Endothelial cell of umbilical vein (primary cell): Measurements from ENCODE around the gene KLRG1. TPM values are rescaled to one million over a fixed set of nuclear protein-coding genes. Genes with fewer than 3 reads are reported as not detected.

Experiments used
- BruUV-seq: library from RNA; stranded (reverse); fragments of 400-500 nt; replicated peaks from 2 replicates; lab custom pipeline; 2021; lab: Mats Ljungman, UMichigan
- CTCF ChIA-PET: fragments of 300-600, 350-600 bp; sonication (Branson Sonifier 250); formaldehyde crosslinking; loops from one replicate; lab custom pipeline; 2021; ENCODE audit warnings: antibody characterized with exemption, inconsistent platforms; lab: Charles Lee
- POLR2A ChIA-PET: fragments of 300-600, 350-600 bp; sonication (Branson Sonifier 250); formaldehyde crosslinking; loops from one replicate; lab custom pipeline; 2021; ENCODE audit warnings: antibody characterized with exemption, inconsistent platforms; lab: Charles Lee
- DNase-seq: peaks from one replicate; pipeline ENCODE4 v3.0.0-alpha.2; 2011; ENCODE audit warnings: low read depth, low spot score
- FAIRE-seq: peaks from 2 replicates; lab custom pipeline; 2011; peaks lifted over from hg19 to GRCh38; lab: Jason Lieb, UNC
- H2AFZ ChIP-seq: 2 replicates; pipeline ENCODE4 v1.6.0; 2012; ENCODE audit warnings: low read depth, low read length, control low read depth, inconsistent platforms
- H3K27ac ChIP-seq: 2 replicates; pipeline ENCODE4 v1.5.1; 2011; ENCODE audit warnings: low read depth, mild to moderate bottlenecking, control low read depth, low read length, moderate library complexity; ENCODE audit not compliant: insufficient read depth
- H3K27me3 ChIP-seq, 2 experiments: 2 replicates each; pipeline versions ENCODE4 v1.6.0 to v1.6.1; 2011; ENCODE audit warnings: low read length in 2 of 2, mixed read lengths in 1 of 2; ENCODE audit not compliant: control insufficient read depth in 2 of 2, insufficient read depth in 2 of 2
- H3K36me3 ChIP-seq, 2 experiments: 2 replicates in 1 of 2; 3 replicates in 1 of 2; pipeline ENCODE4 v1.5.1; 2011; ENCODE audit warnings: low read length in 2 of 2, mild to moderate bottlenecking in 1 of 2, moderate library complexity in 1 of 2; ENCODE audit not compliant: control insufficient read depth in 2 of 2, insufficient read depth in 2 of 2; ENCODE audit errors: extremely low read depth in 1 of 2
- H3K4me1 ChIP-seq: 3 replicates; pipeline ENCODE4 v1.5.1; 2011; ENCODE audit warnings: mild to moderate bottlenecking, low read length; ENCODE audit not compliant: control insufficient read depth, insufficient read depth; ENCODE audit errors: extremely low read depth
- H3K4me2 ChIP-seq: 2 replicates; pipeline ENCODE4 v1.6.1; 2011; ENCODE audit warnings: low read length, control low read depth, mixed read lengths; ENCODE audit not compliant: insufficient read depth
- H3K4me3 ChIP-seq, 3 experiments: fragments of 200-600 bp in 1 of 3; sonication (generic), shearing (Covaris generic) in 1 of 3; replicated peaks in 1 of 3; 2 replicates each; pipeline ENCODE4 v1.5.1; 2011 to 2016; ENCODE audit warnings: control low read depth in 3 of 3, low read length in 3 of 3, mild to moderate bottlenecking in 2 of 3, inconsistent platforms in 1 of 3, low read depth in 1 of 3, moderate library complexity in 1 of 3; ENCODE audit not compliant: insufficient read depth in 1 of 3
- H3K79me2 ChIP-seq: 2 replicates; pipeline ENCODE4 v1.6.0; 2012; ENCODE audit warnings: low read length, inconsistent platforms; ENCODE audit not compliant: control insufficient read depth, insufficient read depth
- H3K9ac ChIP-seq: replicated peaks from 2 replicates; pipeline ENCODE3; 2011; ENCODE audit warnings: low read length, control low read depth; ENCODE audit not compliant: insufficient read depth; ENCODE audit errors: extremely low read depth
- H3K9me1 ChIP-seq: replicated peaks from 3 replicates; pipeline ENCODE4 v1.6.0; 2011; ENCODE audit warnings: mild to moderate bottlenecking, low read length; ENCODE audit not compliant: control insufficient read depth, insufficient read depth; ENCODE audit errors: extremely low read depth
- H3K9me3 ChIP-seq: replicated peaks from 2 replicates; pipeline ENCODE4 v1.5.1; 2012; ENCODE audit warnings: low read length, inconsistent platforms; ENCODE audit not compliant: control insufficient read depth, insufficient read depth
- H4K20me1 ChIP-seq: replicated peaks from 2 replicates; pipeline ENCODE3; 2011; ENCODE audit warnings: mild to moderate bottlenecking, low read length; ENCODE audit not compliant: control insufficient read depth, insufficient read depth; ENCODE audit errors: extremely low read depth
- CTCF ChIP-seq, 2 donors: IDR thresholded peaks; 1 replicate in 1 of 2; 2 replicates in 1 of 2; pipeline ENCODE4 v1.5.1; 2011; ENCODE audit warnings: low read length in 2 of 2, mild to moderate bottlenecking in 2 of 2, moderate library complexity in 2 of 2, control low read depth in 1 of 2, inconsistent platforms in 1 of 2, low read depth in 1 of 2; ENCODE audit not compliant: insufficient read depth in 1 of 2; ENCODE audit errors: extremely low read depth in 1 of 2
- EZH2 ChIP-seq: IDR thresholded peaks from 2 replicates; pipeline ENCODE4 v1.6.1; 2012; ENCODE audit warnings: borderline replicate concordance, low read depth, mild to moderate bottlenecking, moderate library complexity, low read length, inconsistent platforms; ENCODE audit not compliant: severe bottlenecking
- GATA2 ChIP-seq: IDR thresholded peaks from 2 replicates; pipeline ENCODE4 v1.7.0; 2011; ENCODE audit warnings: low read depth, mild to moderate bottlenecking, moderate library complexity, mixed read lengths, low read length; ENCODE audit not compliant: insufficient read length, insufficient read depth
- JUN ChIP-seq: IDR thresholded peaks from 2 replicates; pipeline ENCODE4 v1.6.1; 2011; ENCODE audit warnings: borderline replicate concordance, low read depth; ENCODE audit not compliant: insufficient read length, insufficient read depth
- MAX ChIP-seq: IDR thresholded peaks from 2 replicates; pipeline ENCODE4 v1.6.1; 2011; ENCODE audit not compliant: insufficient read depth, insufficient read length
- MYC ChIP-seq: IDR thresholded peaks from one replicate; pipeline ENCODE4 v1.6.1; 2011; ENCODE audit warnings: mild to moderate bottlenecking, low read depth, low read length
- POLR2A ChIP-seq: IDR thresholded peaks from 2 replicates; pipeline ENCODE4 v1.6.1; 2012; ENCODE audit warnings: low read depth, mild to moderate bottlenecking, control low read depth, low read length
- POLR2AphosphoS5 ChIP-seq: IDR thresholded peaks from 2 replicates; pipeline ENCODE4 v1.6.1; 2012; ENCODE audit warnings: low read depth, mild to moderate bottlenecking, control low read depth, low read length, moderate library complexity; ENCODE audit not compliant: insufficient read depth
- dilution Hi-C: fragments of 300-500 bp; cut with MboI; formaldehyde crosslinking; loops from one replicate; pipeline ENCODE4 v1.15.0; 2019; ENCODE audit warnings: low sequenced_read_pairs; ENCODE audit not compliant: extremely low pct_ligation_motif_present
- intact Hi-C: fragments of 100-400 bp; cut with micrococcal nuclease; formaldehyde crosslinking; loops from one replicate; pipeline ENCODE4 v1.10.0; 2022
- polyA plus RNA-seq, 4 experiments: library from polyadenylated mRNA; depleted of rRNA in 3 of 4; stranded (reverse) in 3 of 4; unstranded in 1 of 4; fragments of >200 nt; gene quantifications; 2 replicates each; pipeline versions ENCODE4 v1.2.1 to v1.2.3, GENCODE V29; 2011 to 2012; ENCODE audit warnings: missing spikeins in 1 of 4
- total RNA-seq: library from RNA; stranded (reverse); gene quantifications from 2 replicates; pipeline ENCODE4 v1.2.3, GENCODE V29; 2021

Gene KLRG1
- total and polyA plus RNA-seq, 2 donors (not counting 3 experiments of a cell fraction or from before 2014, with no cell fraction given), result 4.4 to 15.9 TPM

DNA sequence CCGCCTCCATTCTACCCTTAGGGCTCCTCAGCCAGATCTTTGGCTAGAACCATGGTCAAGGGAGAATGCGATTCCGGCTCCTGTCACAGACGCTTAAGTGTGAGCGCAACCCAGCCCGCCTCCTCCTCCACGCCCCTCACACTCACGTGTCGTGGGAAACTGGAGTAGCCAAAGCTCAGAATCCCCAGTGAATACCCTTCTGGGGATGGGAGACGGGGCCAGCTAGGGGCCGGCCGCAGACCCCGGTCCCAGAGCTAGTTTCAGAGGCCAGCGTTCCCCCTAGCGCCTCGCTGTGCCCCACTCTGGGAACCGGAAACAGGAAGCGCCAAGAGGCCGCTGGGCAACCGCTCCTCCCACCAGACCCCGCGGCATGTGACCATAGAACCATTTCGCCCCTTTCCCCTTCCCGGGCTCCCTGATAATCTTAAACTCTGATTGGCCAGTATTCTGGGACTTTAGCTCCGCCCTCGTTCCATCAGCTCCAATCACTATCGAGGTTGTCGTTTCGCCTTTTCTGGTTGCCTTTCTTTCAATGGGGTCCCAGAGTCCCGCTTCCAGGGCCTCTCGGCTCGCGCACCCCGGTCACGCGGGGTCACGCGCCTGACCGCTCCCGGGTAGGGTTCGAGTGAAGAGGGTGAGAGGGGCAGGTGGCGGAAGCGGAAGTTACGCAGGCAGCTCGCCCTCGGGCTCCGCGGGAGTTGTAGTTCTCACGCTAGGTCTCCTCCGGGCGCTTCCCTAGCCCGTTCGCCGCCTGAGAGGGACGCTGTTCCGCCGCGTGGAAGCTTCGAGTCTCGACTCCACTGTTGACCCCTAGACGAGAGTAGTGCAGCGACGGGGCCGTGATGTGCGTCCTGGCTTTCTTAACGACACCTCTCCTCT lies 39.8 kb upstream of the KLRG1 start, which contains the start of gene M6PR:
TSS of gene M6PR (minus strand) at position 304 of the 879 bp plus-strand sequence. CDS start 3,241 bp downstream, outside the sequence.
- H3K9me1 ChIP-seq, result no peaks in the 10 kb centered on the region
- H3K4me2 ChIP-seq, result peak within 1 kb of the TSS; percentile 99
- H3K27ac ChIP-seq, result peak within 1 kb of the TSS; percentile 98
- peaks cover 30% of the 10 kb centered on the region for H3K79me2 ChIP-seq
- ChIA-PET POLR2A (interaction anchor here (1.2 to 1.3 kb wide), 2 partner anchors 35 to 252 kb away, joined by 3 to 4 read pairs; partner anchors contain the start of genes PHC1 and RIMKLB), CTCF (interaction anchor here (0.7 to 3.5 kb wide), 17 partner anchors 11 to 292 kb away, joined by 3 to 37 read pairs (median 5); partner anchors contain the start of gene PHC1)
- H3K36me3 ChIP-seq, result peaks cover 4 to 5% of the 10 kb centered on the region in 2 experiments
- peak; percentile 98 for FAIRE-seq
- no peaks in the 10 kb centered on the region for H3K9me3 ChIP-seq
- intact Hi-C loops (loop anchor here (1.0 kb wide), 5 partner anchors 34 to 292 kb away; no protein-coding TSS in a partner anchor), dilution Hi-C loops (no loop called here)
- peak; percentile 95 for DNase-seq
- BruUV-seq, result TSS peak; percentile 43
- peak within 1 kb of the TSS; percentile 58 to 96 (median 95) for H3K4me3 ChIP-seq
- TF ChIP-seq POLR2A (peak; percentile 75), GATA2 (no peak), JUN (no peak), CTCF (IDR thresholded peaks at IDR 0.05; ENCODE audit: extremely low read depth in 1 of 2, insufficient read depth in 1 of 2, low read depth in 1 of 2, low read length in 2 of 2) (peak; percentile 46 to 74), MAX (peak; percentile 51), POLR2AphosphoS5 (peak; percentile 63), MYC (no peak), EZH2 (no peak)
- peak within 1 kb of the TSS; percentile 61 for H2AFZ ChIP-seq
- peak within 1 kb of the TSS; percentile 98 for H3K9ac ChIP-seq
- peaks cover 21% of the 10 kb centered on the region for H3K4me1 ChIP-seq
- no peaks in the 10 kb centered on the region for H3K27me3 ChIP-seq
- H4K20me1 ChIP-seq, result peaks cover 2% of the 10 kb centered on the region
